Breast epithelium (tissue), 3 donors: ENCODE measurements around the gene CAMK1G.

ENCODE experiments used
- POLR2AphosphoS5 ChIP-seq, 3 donors: sonication (generic); formaldehyde crosslinking; IDR thresholded peaks; one replicate each; pipeline ENCODE4 v1.6.1; 2017; ENCODE audit warnings: antibody characterized with exemption in 3 of 3
- TF ChIP-seq, protein P1 (sequence below), 3 donors: fragments of 450-650 bp; IDR thresholded peaks; one replicate each; pipeline ENCODE4 v1.5.1; 2016 to 2017; ENCODE audit warnings: antibody characterized with exemption in 3 of 3, mild to moderate bottlenecking in 3 of 3, moderate library complexity in 3 of 3

DNA sequence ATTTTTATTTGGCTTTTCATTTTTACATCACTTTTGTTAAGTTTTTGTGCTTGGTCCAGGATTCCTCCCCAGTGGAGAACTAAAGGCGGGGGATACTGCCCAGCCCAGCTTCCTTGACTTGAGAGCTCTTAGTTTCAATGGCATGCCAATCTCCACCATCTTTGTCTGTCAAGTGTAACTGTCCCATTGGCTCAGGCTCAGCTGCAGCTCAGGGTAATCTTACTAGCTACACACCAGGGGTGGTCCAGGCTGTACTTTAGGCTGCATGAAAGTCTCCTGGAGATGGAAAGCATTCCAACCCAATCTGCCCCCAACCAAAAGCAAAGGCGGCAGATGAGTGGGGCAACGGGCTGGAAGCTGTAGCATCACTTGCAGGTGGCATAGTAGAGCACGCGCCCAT lies 31.4 kb downstream of the CAMK1G start:
- TF ChIP-seq, protein P1, sequence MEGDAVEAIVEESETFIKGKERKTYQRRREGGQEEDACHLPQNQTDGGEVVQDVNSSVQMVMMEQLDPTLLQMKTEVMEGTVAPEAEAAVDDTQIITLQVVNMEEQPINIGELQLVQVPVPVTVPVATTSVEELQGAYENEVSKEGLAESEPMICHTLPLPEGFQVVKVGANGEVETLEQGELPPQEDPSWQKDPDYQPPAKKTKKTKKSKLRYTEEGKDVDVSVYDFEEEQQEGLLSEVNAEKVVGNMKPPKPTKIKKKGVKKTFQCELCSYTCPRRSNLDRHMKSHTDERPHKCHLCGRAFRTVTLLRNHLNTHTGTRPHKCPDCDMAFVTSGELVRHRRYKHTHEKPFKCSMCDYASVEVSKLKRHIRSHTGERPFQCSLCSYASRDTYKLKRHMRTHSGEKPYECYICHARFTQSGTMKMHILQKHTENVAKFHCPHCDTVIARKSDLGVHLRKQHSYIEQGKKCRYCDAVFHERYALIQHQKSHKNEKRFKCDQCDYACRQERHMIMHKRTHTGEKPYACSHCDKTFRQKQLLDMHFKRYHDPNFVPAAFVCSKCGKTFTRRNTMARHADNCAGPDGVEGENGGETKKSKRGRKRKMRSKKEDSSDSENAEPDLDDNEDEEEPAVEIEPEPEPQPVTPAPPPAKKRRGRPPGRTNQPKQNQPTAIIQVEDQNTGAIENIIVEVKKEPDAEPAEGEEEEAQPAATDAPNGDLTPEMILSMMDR (IDR thresholded peaks at IDR 0.05) = no peak
- TF ChIP-seq POLR2AphosphoS5 (IDR thresholded peaks at IDR 0.05) = no peak
